Measurements from ENCODE around the gene TBC1D22A. TPM values are rescaled to one million over a fixed set of nuclear protein-coding genes. Genes with fewer than 3 reads are reported as not detected.

TBC1D22A gene
- total RNA-seq, 4 donors from 2014 or later = 16.2 to 22.2 (median 17.8) TPM

GRCh38 chr22:46775850-46776826, 13.7 kb downstream of the TBC1D22A start:
- Histone ChIP-seq H3K9me3 (no peaks in the 10 kb centered on the region), H3K4me3 (no peak overlapping the region), H3K36me3 (no peaks in the 10 kb centered on the region), H3K4me1 (peaks cover 0 to 52% (median 24%) of the 10 kb centered on the region in 3 donors), H3K27ac (no peak overlapping the region), H3K27me3 (no peaks in the 10 kb centered on the region)
- 91 to 92% methylated on average over 2 to 20 of the region's 22 CpGs for WGBS, 2 donors (ENCODE audit: low coverage in 1 of 2)
- TF ChIP-seq POLR2AphosphoS5 (IDR thresholded peaks at IDR 0.05) = no peak
- no peak for TF ChIP-seq CTCF (IDR thresholded peaks at IDR 0.05)
- TF ChIP-seq POLR2A (IDR thresholded peaks at IDR 0.05) = no peak
- TF ChIP-seq EP300 (IDR thresholded peaks at IDR 0.05) = no peak
- no peak for ATAC-seq

DNA sequence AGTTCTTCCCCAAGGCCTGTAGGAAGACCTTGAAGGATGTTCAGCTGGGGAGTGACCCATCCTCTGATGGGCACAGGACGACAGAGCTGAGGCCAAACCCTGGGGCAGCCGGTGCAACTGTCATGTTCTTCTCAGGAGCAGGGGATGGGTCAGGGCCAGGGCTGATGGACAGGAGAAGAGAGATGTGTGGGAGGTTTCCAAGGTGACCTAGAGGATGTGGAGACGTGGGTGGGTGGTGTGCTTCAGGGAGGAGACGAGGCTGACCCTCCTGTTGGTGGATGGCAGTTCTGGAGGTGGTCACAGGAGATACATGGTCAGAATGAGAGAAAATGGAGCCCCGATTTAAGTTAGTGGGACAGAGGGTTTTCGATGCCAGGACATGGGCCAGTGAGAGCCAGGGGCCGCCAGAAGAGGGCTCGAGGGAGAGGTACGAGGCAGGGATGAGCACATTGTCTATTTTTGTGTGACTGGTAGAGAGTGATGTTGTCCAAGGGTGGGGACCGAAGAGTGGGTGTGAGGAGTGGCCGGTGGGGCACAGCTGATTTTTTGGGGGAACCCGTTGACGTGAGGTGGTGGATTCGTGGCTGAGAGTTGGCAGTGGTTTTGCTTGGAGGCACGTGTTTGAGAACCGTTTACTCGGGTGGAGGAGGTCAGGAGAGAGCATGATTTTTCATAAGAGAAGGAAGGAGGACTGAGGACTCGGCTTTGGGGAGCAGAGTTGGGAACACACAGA, 14.6 kb downstream of the TBC1D22A start:
- TF ChIP-seq CTCF (IDR thresholded peaks at IDR 0.05) (no peak), EP300 (IDR thresholded peaks at IDR 0.05) (no peak), POLR2AphosphoS5 (IDR thresholded peaks at IDR 0.05) (no peak), POLR2A (IDR thresholded peaks at IDR 0.05) (no peak)
- Histone ChIP-seq H3K27me3 (no peaks in the 10 kb centered on the region), H3K36me3 (no peaks in the 10 kb centered on the region), H3K4me1 (peaks cover 0 to 52% (median 24%) of the 10 kb centered on the region in 3 donors), H3K9me3 (no peaks in the 10 kb centered on the region), H3K4me3 (no peak overlapping the region), H3K27ac (no peak overlapping the region)
- 61 to 74% methylated on average over 13 to 16 of the region's 18 CpGs for WGBS, 2 donors (ENCODE audit: low coverage in 1 of 2)
- no peak for ATAC-seq

- Histone ChIP-seq H3K4me1 (peaks cover 0 to 52% (median 24%) of the 10 kb centered on the region in 3 donors), H3K9me3 (no peaks in the 10 kb centered on the region), H3K27ac (no peak overlapping the region), H3K4me3 (no peak overlapping the region), H3K36me3 (no peaks in the 10 kb centered on the region), H3K27me3 (no peaks in the 10 kb centered on the region)
- no peak for ATAC-seq
- TF ChIP-seq CTCF (IDR thresholded peaks at IDR 0.05) (no peak), POLR2A (IDR thresholded peaks at IDR 0.05) (no peak), POLR2AphosphoS5 (IDR thresholded peaks at IDR 0.05) (no peak), EP300 (IDR thresholded peaks at IDR 0.05) (no peak)
- 33 to 43% methylated on average over 4 to 7 of the region's 11 CpGs for WGBS, 2 donors (ENCODE audit: low coverage in 1 of 2)
Observed at GRCh38 chr22:46777609-46777970, 15.1 kb downstream of the TBC1D22A start.

- no peaks in the 10 kb centered on the region for H3K36me3 ChIP-seq
- WGBS, 2 donors (ENCODE audit: low coverage in 1 of 2) = 93 to 100% methylated on average over 4 of the region's 4 CpGs
- H3K27me3 ChIP-seq = no peaks in the 10 kb centered on the region
- no peaks in the 10 kb centered on the region for H3K9me3 ChIP-seq
- TF ChIP-seq POLR2A (IDR thresholded peaks at IDR 0.05) (no peak), CTCF (IDR thresholded peaks at IDR 0.05) (no peak), EP300 (IDR thresholded peaks at IDR 0.05) (no peak), POLR2AphosphoS5 (IDR thresholded peaks at IDR 0.05) (no peak)
- H3K4me3 ChIP-seq = no peak overlapping the region
- peaks cover 0 to 40% (median 21%) of the 10 kb centered on the region in 3 donors for H3K4me1 ChIP-seq
- no peak for ATAC-seq
- H3K27ac ChIP-seq = no peak overlapping the region
Observed at GRCh38 chr22:46779023-46779422, 16.6 kb downstream of the TBC1D22A start.

All from gastroesophageal sphincter (tissue), 4 donors.